Measurements from ENCODE around the gene SUGP1. TPM values are rescaled to one million over a fixed set of nuclear protein-coding genes. Genes with fewer than 3 reads are reported as not detected.

The SUGP1 gene
- total RNA-seq, 4 donors from 2014 or later, result 20.0 to 45.1 (median 37.4) TPM

GRCh38 chr19:19347401-19348110 is 27.2 kb upstream of the SUGP1 start:
- TF ChIP-seq CTCF (IDR thresholded peaks at IDR 0.05), result no peak
- TF ChIP-seq POLR2A (IDR thresholded peaks at IDR 0.05), result no peak
- intact Hi-C loops (cut with DNase I), result no loop called here
- no peak for DNase-seq
- Histone ChIP-seq H3K36me3 (peaks cover 81 to 92% of the 10 kb centered on the region in 2 donors), H3K4me1 (no peaks in the 10 kb centered on the region), H3K9me3 (no peaks in the 10 kb centered on the region), H3K27ac (no peak overlapping the region), H3K27me3 (no peaks in the 10 kb centered on the region), H3K4me3 (replicated peaks in 1 of 3) (no peak overlapping the region)
- 91 to 92% methylated on average over 8 to 10 of the region's 10 CpGs for WGBS, 2 donors

DNA sequence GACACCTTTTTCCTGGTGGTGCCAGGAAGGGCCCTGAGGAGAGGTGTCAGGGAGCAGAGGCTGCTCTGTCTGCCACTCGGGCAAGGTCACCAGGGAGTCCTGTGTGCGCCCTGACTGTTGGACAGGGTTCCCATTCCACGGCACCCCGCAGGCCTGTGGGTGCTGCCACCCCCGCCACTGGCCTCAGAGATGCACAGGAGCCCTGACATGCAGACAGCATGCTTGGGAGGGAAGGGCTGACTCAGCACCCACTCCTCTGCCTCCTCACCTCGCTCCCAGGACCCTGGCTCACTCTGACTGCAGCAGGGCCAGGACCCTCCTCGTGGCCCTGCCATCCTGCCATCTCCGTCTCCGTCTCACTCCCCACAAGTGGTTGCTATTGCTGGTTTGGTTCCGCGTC is 25.7 kb upstream of the SUGP1 start:
- peaks cover 83 to 95% of the 10 kb centered on the region in 2 donors for H3K36me3 ChIP-seq
- H3K4me1 ChIP-seq, result no peaks in the 10 kb centered on the region
- no peaks in the 10 kb centered on the region for H3K9me3 ChIP-seq
- DNase-seq, result no peak
- intact Hi-C loops (cut with DNase I), result no loop called here
- no peak overlapping the region for H3K4me3 ChIP-seq (replicated peaks in 1 of 3)
- no peak overlapping the region for H3K27ac ChIP-seq
- 91 to 98% methylated on average over 7 to 9 of the region's 11 CpGs for WGBS, 2 donors
- no peak for TF ChIP-seq POLR2A (IDR thresholded peaks at IDR 0.05)
- TF ChIP-seq CTCF (IDR thresholded peaks at IDR 0.05), result no peak
- no peaks in the 10 kb centered on the region for H3K27me3 ChIP-seq

- Histone ChIP-seq H3K9me3 (no peaks in the 10 kb centered on the region), H3K27ac (no peak overlapping the region), H3K4me3 (replicated peaks in 1 of 3) (no peak overlapping the region), H3K4me1 (no peaks in the 10 kb centered on the region), H3K27me3 (no peaks in the 10 kb centered on the region), H3K36me3 (peaks cover 90 to 93% of the 10 kb centered on the region in 2 donors)
- 97% methylated on average over 18 to 19 of the region's 21 CpGs for WGBS, 2 donors
- no peak for DNase-seq
- intact Hi-C loops (cut with DNase I), result no loop called here
- TF ChIP-seq POLR2A (IDR thresholded peaks at IDR 0.05) (no peak), CTCF (IDR thresholded peaks at IDR 0.05) (no peak)
These were observed 24.9 kb upstream of the SUGP1 start for GRCh38 chr19:19345232-19345631.

DNA sequence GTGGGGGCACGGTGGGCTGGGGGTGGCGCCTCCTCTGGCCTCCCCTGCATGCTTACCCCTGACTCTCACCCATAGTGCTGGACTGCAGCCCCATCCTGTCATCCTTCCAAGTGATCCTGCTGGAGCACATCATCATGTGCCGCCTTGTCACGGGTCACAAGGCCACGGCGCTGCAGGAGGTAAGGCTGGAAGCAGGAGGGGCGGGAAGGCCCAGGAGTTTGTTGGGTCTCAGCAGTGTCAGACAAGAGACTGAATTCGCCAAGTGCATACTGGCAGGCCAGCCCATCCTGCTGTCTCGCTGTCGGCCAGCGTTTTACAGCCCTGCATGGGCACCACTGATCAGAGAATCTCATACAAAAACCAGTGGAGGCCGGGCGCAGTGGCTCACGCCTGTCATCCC is 23.5 kb upstream of the SUGP1 start:
- H3K4me3 ChIP-seq (replicated peaks in 1 of 3), result no peak overlapping the region
- 93 to 94% methylated on average over 13 to 14 of the region's 14 CpGs for WGBS, 2 donors
- no peaks in the 10 kb centered on the region for H3K27me3 ChIP-seq
- no peak for DNase-seq
- no peaks in the 10 kb centered on the region for H3K9me3 ChIP-seq
- H3K36me3 ChIP-seq, result peaks cover 90 to 93% of the 10 kb centered on the region in 2 donors
- H3K27ac ChIP-seq, result no peak overlapping the region
- H3K4me1 ChIP-seq, result no peaks in the 10 kb centered on the region
- intact Hi-C loops (cut with DNase I), result no loop called here
- TF ChIP-seq CTCF (IDR thresholded peaks at IDR 0.05) (no peak), POLR2A (IDR thresholded peaks at IDR 0.05) (no peak)

DNA sequence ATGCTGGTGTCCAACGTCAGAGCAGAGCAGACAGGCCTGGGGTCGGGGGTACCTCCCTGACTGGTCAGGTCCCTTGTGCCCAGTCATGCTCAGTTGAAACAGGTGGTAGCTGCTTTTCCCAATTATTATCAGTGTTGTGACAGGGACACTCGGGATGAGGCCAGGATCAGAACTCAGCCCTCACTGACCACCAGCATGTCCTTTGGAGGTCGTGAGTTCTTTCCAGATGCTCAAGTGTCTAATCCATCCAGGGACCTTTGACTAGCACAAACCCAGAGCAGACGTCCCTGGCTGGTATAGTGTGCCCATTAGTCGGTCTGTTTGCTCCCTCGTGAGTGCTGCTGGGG is 22.7 kb upstream of the SUGP1 start:
- no peaks in the 10 kb centered on the region for H3K4me1 ChIP-seq
- no peak for DNase-seq
- H3K4me3 ChIP-seq (replicated peaks in 1 of 3), result no peak overlapping the region
- H3K36me3 ChIP-seq, result peaks cover 91 to 93% of the 10 kb centered on the region in 2 donors
- intact Hi-C loops (cut with DNase I), result no loop called here
- no peaks in the 10 kb centered on the region for H3K9me3 ChIP-seq
- no peak overlapping the region for H3K27ac ChIP-seq
- TF ChIP-seq POLR2A (IDR thresholded peaks at IDR 0.05), result no peak
- TF ChIP-seq CTCF (IDR thresholded peaks at IDR 0.05), result no peak
- 40 to 96% methylated on average over 1 to 3 of the region's 7 CpGs for WGBS, 2 donors
- no peaks in the 10 kb centered on the region for H3K27me3 ChIP-seq
